Stimulated activated CD8-positive, alpha-beta memory T cell treated with anti-CD3 and anti-CD28 coated beads, Interleukin-15, amount 100 ng/mL, for 48 hours (primary cell): ENCODE results near the gene ZNF180.
"Not testable (repeated sequence)": the region's sequence is repeated elsewhere in the genome, so short reads cannot be mapped to it uniquely, and the experiment has no call there.

Source experiments
- DNase-seq, 2 donors: peaks; one replicate each; pipeline ENCODE4 v3.0.0-alpha.2; 2020; ENCODE audit warnings: low read depth in 2 of 2

ZNF180 gene

GRCh38 chr19:44499962-44500949 is at the start of gene ZNF180:
Gene ZNF180 (minus strand): TSS chr19:44500522. CDS start chr19:44497334, 3,188 bp downstream.
- peak; percentile 88 to 93 for DNase-seq

- DNase-seq, result no peak
These were observed 49.2 kb upstream of the ZNF180 start for GRCh38 chr19:44549507-44549906.

- DNase-seq, result no peak
These were observed 48.4 kb upstream of the ZNF180 start for GRCh38 chr19:44548736-44549135.

- DNase-seq, result no peak
These were observed 43.7 kb upstream of the ZNF180 start for GRCh38 chr19:44544031-44544430.

GRCh38 chr19:44542671-44543070 is 42.3 kb upstream of the ZNF180 start:
- DNase-seq, result no peak

GRCh38 chr19:44540736-44541135 is 40.4 kb upstream of the ZNF180 start:
- DNase-seq, result no peak

- DNase-seq, result no peak
These were observed 39.7 kb upstream of the ZNF180 start for GRCh38 chr19:44539991-44540390.

GRCh38 chr19:44539236-44539826 is 39.0 kb upstream of the ZNF180 start:
- no peak for DNase-seq

- not testable (repeated sequence) for DNase-seq
These were observed 35.0 kb upstream of the ZNF180 start for GRCh38 chr19:44535361-44535760.

GRCh38 chr19:44532819-44533218 is 32.5 kb upstream of the ZNF180 start:
- no peak for DNase-seq

- no peak for DNase-seq
These were observed 30.5 kb upstream of the ZNF180 start for GRCh38 chr19:44530777-44531176.

GRCh38 chr19:44529536-44529935 is 29.2 kb upstream of the ZNF180 start, which contains the start of gene CEACAM20:
Gene CEACAM20 (minus strand): TSS chr19:44529675. CDS start chr19:44529509, 166 bp downstream.
- DNase-seq, result no peak

- DNase-seq, result no peak
These were observed 27.2 kb upstream of the ZNF180 start for GRCh38 chr19:44527554-44527953.

- DNase-seq, result no peak
These were observed 25.6 kb upstream of the ZNF180 start for GRCh38 chr19:44525721-44526430.

- DNase-seq, result no peak
These were observed 21.0 kb upstream of the ZNF180 start for GRCh38 chr19:44521370-44521769.

GRCh38 chr19:44517146-44517545 is 16.8 kb upstream of the ZNF180 start:
- no peak for DNase-seq

- DNase-seq, result no peak
These were observed 15.6 kb upstream of the ZNF180 start for GRCh38 chr19:44515907-44516306.

GRCh38 chr19:44515031-44515430 is 14.7 kb upstream of the ZNF180 start:
- DNase-seq, result no peak

GRCh38 chr19:44512326-44513298 is 12.3 kb upstream of the ZNF180 start:
- DNase-seq, result no peak

- DNase-seq, result no peak
These were observed 9.2 kb upstream of the ZNF180 start for GRCh38 chr19:44509478-44509877.

- DNase-seq, result no peak
These were observed 763 bp downstream of the ZNF180 start for GRCh38 chr19:44499559-44499958.
